Right lobe of liver (tissue), 6 donors: ENCODE data around the gene RAP1GAP2. TPM values are rescaled to one million over a fixed set of nuclear protein-coding genes. Genes with fewer than 3 reads are reported as not detected.

ENCODE experiments used
- ATAC-seq, 4 donors: fragments of 200-7000 bp; cut with Tn5 transposase; one replicate each; pipeline ENCODE4 v1.9.1; 2020; ENCODE audit warnings: mild to moderate bottlenecking in 4 of 4, moderate library complexity in 4 of 4
- DNase-seq, 3 donors: peaks; one replicate each; pipeline ENCODE4 v3.0.0-alpha.2; 2020
- H3K27ac ChIP-seq, 3 donors: fragments of 200-600 bp; one replicate each; pipeline ENCODE4 v1.8.0; 2022
- H3K27me3 ChIP-seq, 2 donors: fragments of 200-600 bp; one replicate each; pipeline ENCODE4 v1.8.0; 2022
- H3K36me3 ChIP-seq, 4 donors: fragments of 200-600 bp; sonication (generic) in 1 of 4; one replicate each; pipeline versions ENCODE4 v1.5.1 to v1.8.0; 2017 to 2022; ENCODE audit warnings: control low read depth in 1 of 4
- H3K4me1 ChIP-seq, 4 donors: fragments of 200-600 bp; sonication (generic) in 1 of 4; one replicate each; pipeline versions ENCODE4 v1.5.1 to v1.8.0; 2017 to 2022; ENCODE audit warnings: control low read depth in 1 of 4
- H3K4me3 ChIP-seq, 3 donors: fragments of 200-600 bp; one replicate each; pipeline ENCODE4 v1.8.0; 2022
- H3K9me3 ChIP-seq, 4 donors: fragments of 200-600 bp; sonication (generic) in 1 of 4; one replicate each; pipeline versions ENCODE4 v1.5.1 to v1.8.0; 2017 to 2022; ENCODE audit warnings: control low read depth in 1 of 4
- POLR2A ChIP-seq: fragments of 450-650 bp; IDR thresholded peaks from one replicate; pipeline ENCODE4 v1.6.1; 2017; ENCODE audit warnings: antibody characterized with exemption, mild to moderate bottlenecking
- WGBS: methylation state at CpG from one replicate; pipeline ENCODE4 v1.1.6; 2018; ENCODE audit warnings: low coverage, low lambda C conversion rate; ENCODE audit not compliant: insufficient coverage; ENCODE audit errors: missing lambda C conversion rate; 5-methylcytosine and 5-hydroxymethylcytosine counted together
- intact Hi-C, 2 donors: fragments of 100-400 bp; cut with DNase I; formaldehyde crosslinking; loops; one replicate each; pipeline versions ENCODE4 v1.11.2 to v1.14.1; 2022
- total RNA-seq, 6 experiments: library from RNA; depleted of rRNA in 2 of 6; stranded (reverse); fragments of >200 nt in 2 of 6; fragmentation: NEBNext Ultra II Directional in 3 of 6; extraction: Animal tissue kit (Norgen Biotek cat#: 25700) in 3 of 6; gene quantifications; one replicate each; pipeline versions ENCODE4 v1.1.0 to v1.2.4, GENCODE V29; 2016 to 2023
- TF ChIP-seq, protein P1 (sequence below), 4 donors: fragments of 200-600 bp in 3 of 4; fragments of 450-650 bp in 1 of 4; IDR thresholded peaks; one replicate each; pipeline versions ENCODE4 v1.5.1 to v1.8.0; 2016 to 2022; ENCODE audit warnings: antibody characterized with exemption in 4 of 4, mild to moderate bottlenecking in 2 of 4
- donor health status: DM: no; HTN: yes; CAD: no.
- donor health status: DM: no; HTN: no; CAD: no.
- donor health status: DM: no; HTN: no; CAD: no.
- donor health status: DM: no; HTN: yes; CAD: no.
- donor health status: DM: no; HTN: yes; CAD: no.

RAP1GAP2 gene
- total RNA-seq, 6 experiments from 2014 or later: 1.0 to 3.8 (median 1.8) TPM

DNA sequence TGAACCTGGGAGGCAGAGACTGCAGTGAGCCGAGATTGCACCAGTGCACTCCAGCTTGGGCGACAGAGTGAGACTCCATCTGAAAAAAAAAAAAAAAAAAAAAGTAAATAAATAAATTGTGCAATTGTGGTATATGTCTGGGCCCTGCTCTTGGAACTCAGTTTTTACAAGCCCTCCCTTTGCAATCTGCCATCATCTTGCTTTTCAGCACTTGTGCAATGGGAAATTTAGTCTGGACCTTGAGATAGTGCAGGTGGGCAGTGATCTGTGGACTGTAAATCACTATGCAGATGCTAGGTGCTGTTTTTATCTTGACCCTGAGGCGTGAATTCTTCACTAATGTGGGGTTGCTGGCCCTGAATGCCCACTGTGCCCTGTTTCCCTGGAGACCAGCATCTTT lies 6.5 kb upstream of the RAP1GAP2 start:
- no peaks in the 10 kb centered on the region for H3K27me3 ChIP-seq
- no peak for TF ChIP-seq POLR2A
- TF ChIP-seq, protein P1, sequence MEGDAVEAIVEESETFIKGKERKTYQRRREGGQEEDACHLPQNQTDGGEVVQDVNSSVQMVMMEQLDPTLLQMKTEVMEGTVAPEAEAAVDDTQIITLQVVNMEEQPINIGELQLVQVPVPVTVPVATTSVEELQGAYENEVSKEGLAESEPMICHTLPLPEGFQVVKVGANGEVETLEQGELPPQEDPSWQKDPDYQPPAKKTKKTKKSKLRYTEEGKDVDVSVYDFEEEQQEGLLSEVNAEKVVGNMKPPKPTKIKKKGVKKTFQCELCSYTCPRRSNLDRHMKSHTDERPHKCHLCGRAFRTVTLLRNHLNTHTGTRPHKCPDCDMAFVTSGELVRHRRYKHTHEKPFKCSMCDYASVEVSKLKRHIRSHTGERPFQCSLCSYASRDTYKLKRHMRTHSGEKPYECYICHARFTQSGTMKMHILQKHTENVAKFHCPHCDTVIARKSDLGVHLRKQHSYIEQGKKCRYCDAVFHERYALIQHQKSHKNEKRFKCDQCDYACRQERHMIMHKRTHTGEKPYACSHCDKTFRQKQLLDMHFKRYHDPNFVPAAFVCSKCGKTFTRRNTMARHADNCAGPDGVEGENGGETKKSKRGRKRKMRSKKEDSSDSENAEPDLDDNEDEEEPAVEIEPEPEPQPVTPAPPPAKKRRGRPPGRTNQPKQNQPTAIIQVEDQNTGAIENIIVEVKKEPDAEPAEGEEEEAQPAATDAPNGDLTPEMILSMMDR (IDR thresholded peaks at IDR 0.05): no peak
- no peaks in the 10 kb centered on the region for H3K9me3 ChIP-seq
- H3K36me3 ChIP-seq: no peaks in the 10 kb centered on the region
- no peak overlapping the region for H3K4me3 ChIP-seq
- DNase-seq: no peak
- H3K4me1 ChIP-seq: no peaks in the 10 kb centered on the region
- 34% methylated on average over 2 of the region's 3 CpGs for whole genome bisulfite sequencing
- H3K27ac ChIP-seq: no peak overlapping the region
- no peak for ATAC-seq
- intact Hi-C loops: no loop called here

DNA sequence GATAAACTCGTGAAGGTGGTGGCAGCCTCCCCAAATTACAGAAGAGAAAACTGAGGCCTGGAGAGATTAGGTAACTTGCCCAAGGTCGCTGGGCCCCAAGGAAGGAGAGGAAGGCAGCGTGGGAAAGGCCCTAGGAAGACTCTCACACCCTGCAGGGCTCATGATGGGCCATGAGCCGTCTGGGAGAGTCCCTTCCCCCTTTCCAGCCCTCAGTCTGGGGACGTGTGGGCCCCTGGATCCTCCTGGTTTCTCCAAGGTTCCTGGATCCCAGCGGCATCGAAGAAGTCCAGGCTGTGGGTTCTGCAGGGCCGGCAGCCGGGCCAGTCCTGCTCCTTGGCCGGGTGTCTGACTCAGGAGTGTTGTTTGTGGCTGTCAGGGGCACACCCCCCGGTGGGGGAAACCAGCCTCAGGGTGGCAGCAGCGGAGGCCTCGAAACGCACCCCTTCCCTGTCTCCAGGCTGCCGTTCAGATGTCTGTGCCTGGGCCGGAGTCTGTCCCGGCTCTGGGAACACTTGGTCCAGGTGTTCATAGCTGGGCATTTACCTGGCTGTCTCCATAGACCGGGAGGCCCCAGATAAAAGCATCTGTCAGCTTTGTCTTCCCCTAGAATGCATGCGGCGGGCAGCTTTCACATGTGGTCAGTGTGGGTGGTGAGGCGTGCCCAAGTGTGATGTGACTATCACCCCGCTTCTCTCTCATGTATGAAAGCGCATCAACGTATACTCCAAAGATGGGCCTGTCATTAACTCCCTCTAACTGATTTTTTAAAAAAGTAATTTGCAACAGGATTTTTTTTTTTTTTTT lies 3.7 kb upstream of the RAP1GAP2 start:
- TF ChIP-seq, protein P1 (IDR thresholded peaks at IDR 0.05): no peak
- TF ChIP-seq POLR2A: no peak
- Histone ChIP-seq H3K4me1 (no peaks in the 10 kb centered on the region), H3K9me3 (no peaks in the 10 kb centered on the region), H3K4me3 (no peak overlapping the region), H3K36me3 (no peaks in the 10 kb centered on the region), H3K27ac (no peak overlapping the region), H3K27me3 (no peaks in the 10 kb centered on the region)
- 73% methylated on average over 8 of the region's 24 CpGs for WGBS
- no peak for DNase-seq
- no peak for ATAC-seq
- intact Hi-C loops: no loop called here

DNA sequence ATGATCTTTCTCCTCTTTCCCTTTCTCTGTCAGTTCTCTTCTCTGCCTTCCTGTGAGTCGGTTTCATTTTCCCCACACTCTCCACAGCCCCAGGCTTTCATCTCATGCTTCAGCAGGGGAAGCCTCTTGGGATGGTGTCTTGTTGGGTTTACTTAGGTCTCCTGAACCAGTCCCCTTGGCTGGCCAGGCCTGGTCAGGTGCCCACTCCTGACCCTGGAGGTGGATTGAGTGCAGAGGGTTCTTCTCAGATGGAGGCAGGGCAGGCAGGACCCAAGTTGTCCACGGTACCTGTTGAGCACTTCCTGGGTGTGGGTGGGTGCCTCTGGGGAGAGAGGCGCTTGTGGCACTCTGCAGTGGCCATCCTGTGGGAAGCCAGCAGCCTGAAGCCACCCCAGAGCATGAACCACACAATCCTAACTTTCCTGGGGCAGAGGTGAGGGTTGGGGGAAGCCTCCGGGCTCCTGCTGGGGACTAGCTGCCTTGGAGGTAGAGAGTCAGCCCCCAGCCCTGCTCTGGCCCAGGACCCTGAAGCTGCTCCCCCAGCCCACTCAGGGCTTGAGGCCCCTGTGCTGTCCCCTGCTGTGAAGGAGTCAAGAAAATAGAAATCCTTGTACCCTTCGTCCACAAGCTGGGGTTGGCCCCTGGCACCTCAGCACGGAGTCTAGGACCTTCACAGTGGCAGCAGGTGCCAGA lies 2.0 kb upstream of the RAP1GAP2 start:
- no peaks in the 10 kb centered on the region for H3K4me1 ChIP-seq
- TF ChIP-seq POLR2A: no peak
- TF ChIP-seq, protein P1 (IDR thresholded peaks at IDR 0.05): no peak
- intact Hi-C loops: no loop called here
- WGBS: 39% methylated on average over 2 of the region's 6 CpGs
- H3K9me3 ChIP-seq: no peaks in the 10 kb centered on the region
- H3K27me3 ChIP-seq: no peaks in the 10 kb centered on the region
- H3K36me3 ChIP-seq: no peaks in the 10 kb centered on the region
- DNase-seq: no peak
- no peak for ATAC-seq
- no peak overlapping the region for H3K4me3 ChIP-seq
- no peak overlapping the region for H3K27ac ChIP-seq

DNA sequence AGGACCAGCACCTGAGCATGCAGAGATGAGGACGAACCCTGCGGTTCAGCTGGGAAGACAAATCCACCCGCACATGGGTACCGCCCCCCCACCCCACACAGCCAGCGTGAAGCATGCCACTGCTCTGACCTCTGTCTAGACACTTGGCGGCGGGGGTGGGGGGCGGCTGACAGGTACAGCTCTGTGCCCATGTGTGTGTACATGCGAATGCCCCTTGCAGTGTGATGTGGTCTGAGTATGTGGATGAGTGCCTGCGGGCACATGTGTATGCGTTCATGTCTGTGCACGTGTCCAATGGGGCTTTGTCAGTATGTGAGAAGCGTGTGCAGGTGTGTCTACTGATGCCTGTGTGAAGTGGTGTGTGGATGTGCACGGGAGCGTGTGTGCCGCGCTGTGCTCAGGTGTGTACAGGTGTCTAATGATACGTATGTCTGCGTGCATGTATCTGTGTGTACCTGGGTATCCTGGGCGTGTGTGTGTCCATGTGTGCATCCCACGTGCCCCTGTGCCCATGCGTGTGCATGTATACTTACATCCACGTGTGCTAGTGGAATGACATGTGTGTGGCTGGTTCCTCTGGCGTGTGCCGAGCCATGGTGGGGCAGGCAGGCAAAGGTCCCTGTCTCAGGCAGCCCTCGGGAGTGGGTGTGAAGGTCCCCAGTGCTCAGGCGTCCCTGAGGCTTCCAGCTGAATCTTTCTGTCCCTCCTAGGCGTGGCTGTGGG lies 636 bp upstream of the RAP1GAP2 start:
- TF ChIP-seq, protein P1 (IDR thresholded peaks at IDR 0.05): no peak
- TF ChIP-seq POLR2A: no peak
- WGBS: 52% methylated on average over 11 of the region's 28 CpGs
- Histone ChIP-seq H3K27ac (no peak overlapping the region), H3K27me3 (no peaks in the 10 kb centered on the region), H3K9me3 (no peaks in the 10 kb centered on the region), H3K4me3 (no peak overlapping the region), H3K36me3 (no peaks in the 10 kb centered on the region), H3K4me1 (no peaks in the 10 kb centered on the region)
- ATAC-seq: no peak
- DNase-seq: no peak
- intact Hi-C loops: no loop called here
